Central memory CD8-positive, alpha-beta T cell (primary cell): ENCODE data around the gene KICS2.

ENCODE experiments used
- ATAC-seq: fragments of 150-1000 bp; cut with Tn5 transposase; replicated peaks from 2 replicates; pipeline ENCODE4 v1.10.0; 2022; ENCODE audit warnings: mild to moderate bottlenecking, moderate FRiP score, moderate number of reproducible peaks; ENCODE audit not compliant: poor library complexity, severe bottlenecking; ENCODE audit errors: extremely low read depth
- DNase-seq, 2 donors: peaks; one replicate each; pipeline ENCODE4 v3.0.0; 2021; ENCODE audit warnings: low spot score in 2 of 2
- H3K27ac Mint-ChIP-seq: one replicate; pipeline ENCODE4 v1.8.0; 2022; ENCODE audit warnings: low read depth, mild to moderate bottlenecking, moderate library complexity, mixed read lengths
- H3K27me3 Mint-ChIP-seq: one replicate; pipeline ENCODE4 v1.8.0; 2022; ENCODE audit warnings: mixed read lengths
- H3K36me3 Mint-ChIP-seq: one replicate; pipeline ENCODE4 v1.8.0; 2022; ENCODE audit warnings: mild to moderate bottlenecking, moderate library complexity, mixed read lengths; ENCODE audit not compliant: insufficient read depth
- H3K4me1 Mint-ChIP-seq: one replicate; pipeline ENCODE4 v1.8.0; 2022; ENCODE audit warnings: mixed read lengths
- H3K4me3 Mint-ChIP-seq: one replicate; pipeline ENCODE4 v1.8.0; 2022; ENCODE audit warnings: mild to moderate bottlenecking, moderate library complexity, mixed read lengths
- H3K9me3 Mint-ChIP-seq: one replicate; pipeline ENCODE4 v1.8.0; 2022; ENCODE audit warnings: mixed read lengths

The KICS2 gene

GRCh38 chr12:64184216-64184615, 37.9 kb downstream of the KICS2 start:
- H3K9me3 Mint-ChIP-seq: no peaks in the 10 kb centered on the region
- no peak for DNase-seq
- no peaks in the 10 kb centered on the region for H3K27me3 Mint-ChIP-seq
- H3K4me3 Mint-ChIP-seq: no peak overlapping the region
- H3K4me1 Mint-ChIP-seq: no peaks in the 10 kb centered on the region
- H3K27ac Mint-ChIP-seq: no peak overlapping the region
- H3K36me3 Mint-ChIP-seq: peaks cover 2% of the 10 kb centered on the region
- ATAC-seq: no peak

GRCh38 chr12:64181430-64182291, 40.4 kb downstream of the KICS2 start:
- H3K27ac Mint-ChIP-seq: no peak overlapping the region
- no peaks in the 10 kb centered on the region for H3K4me1 Mint-ChIP-seq
- no peak overlapping the region for H3K4me3 Mint-ChIP-seq
- ATAC-seq (no peak), DNase-seq (no peak)
- H3K27me3 Mint-ChIP-seq: no peaks in the 10 kb centered on the region
- peaks cover 2% of the 10 kb centered on the region for H3K36me3 Mint-ChIP-seq
- no peaks in the 10 kb centered on the region for H3K9me3 Mint-ChIP-seq

- DNase-seq (no peak), ATAC-seq (no peak)
- Mint-ChIP-seq H3K36me3 (peaks cover 2% of the 10 kb centered on the region), H3K27me3 (no peaks in the 10 kb centered on the region), H3K9me3 (no peaks in the 10 kb centered on the region), H3K4me3 (no peak overlapping the region), H3K4me1 (no peaks in the 10 kb centered on the region), H3K27ac (no peak overlapping the region)
These were observed 41.1 kb downstream of the KICS2 start for GRCh38 chr12:64180951-64181350.

GRCh38 chr12:64178122-64178521, 44.0 kb downstream of the KICS2 start:
- H3K4me3 Mint-ChIP-seq: no peak overlapping the region
- H3K27ac Mint-ChIP-seq: no peak overlapping the region
- DNase-seq: no peak
- ATAC-seq: no peak
- no peaks in the 10 kb centered on the region for H3K36me3 Mint-ChIP-seq
- no peaks in the 10 kb centered on the region for H3K4me1 Mint-ChIP-seq
- H3K27me3 Mint-ChIP-seq: no peaks in the 10 kb centered on the region
- H3K9me3 Mint-ChIP-seq: no peaks in the 10 kb centered on the region

GRCh38 chr12:64177001-64177400, 45.1 kb downstream of the KICS2 start:
- no peak for ATAC-seq
- no peaks in the 10 kb centered on the region for H3K27me3 Mint-ChIP-seq
- no peaks in the 10 kb centered on the region for H3K36me3 Mint-ChIP-seq
- H3K4me1 Mint-ChIP-seq: no peaks in the 10 kb centered on the region
- DNase-seq: no peak
- H3K4me3 Mint-ChIP-seq: no peak overlapping the region
- H3K27ac Mint-ChIP-seq: no peak overlapping the region
- H3K9me3 Mint-ChIP-seq: no peaks in the 10 kb centered on the region

GRCh38 chr12:64175254-64175945, 46.7 kb downstream of the KICS2 start:
- Mint-ChIP-seq H3K27ac (no peak overlapping the region), H3K36me3 (no peaks in the 10 kb centered on the region), H3K4me3 (no peak overlapping the region), H3K4me1 (no peaks in the 10 kb centered on the region), H3K9me3 (no peaks in the 10 kb centered on the region), H3K27me3 (no peaks in the 10 kb centered on the region)
- DNase-seq: no peak
- ATAC-seq: no peak

- no peaks in the 10 kb centered on the region for H3K27me3 Mint-ChIP-seq
- H3K9me3 Mint-ChIP-seq: no peaks in the 10 kb centered on the region
- no peaks in the 10 kb centered on the region for H3K4me1 Mint-ChIP-seq
- no peaks in the 10 kb centered on the region for H3K36me3 Mint-ChIP-seq
- no peak for ATAC-seq
- no peak overlapping the region for H3K4me3 Mint-ChIP-seq
- H3K27ac Mint-ChIP-seq: no peak overlapping the region
- no peak for DNase-seq
These were observed 48.6 kb downstream of the KICS2 start for GRCh38 chr12:64173456-64173855.
